GM19438 (cell line): ENCODE results near the gene NF2.
"Not testable (repeated sequence)": the region's sequence is repeated elsewhere in the genome, so short reads cannot be mapped to it uniquely, and the experiment has no call there.

Experiments
- ATAC-seq: cut with Tn5 transposase; IDR thresholded peaks from one replicate; pipeline ENCODE4 v1.9.1; 2021; ENCODE audit warnings: low read depth; ENCODE audit not compliant: unreplicated experiment

NF2 gene

DNA sequence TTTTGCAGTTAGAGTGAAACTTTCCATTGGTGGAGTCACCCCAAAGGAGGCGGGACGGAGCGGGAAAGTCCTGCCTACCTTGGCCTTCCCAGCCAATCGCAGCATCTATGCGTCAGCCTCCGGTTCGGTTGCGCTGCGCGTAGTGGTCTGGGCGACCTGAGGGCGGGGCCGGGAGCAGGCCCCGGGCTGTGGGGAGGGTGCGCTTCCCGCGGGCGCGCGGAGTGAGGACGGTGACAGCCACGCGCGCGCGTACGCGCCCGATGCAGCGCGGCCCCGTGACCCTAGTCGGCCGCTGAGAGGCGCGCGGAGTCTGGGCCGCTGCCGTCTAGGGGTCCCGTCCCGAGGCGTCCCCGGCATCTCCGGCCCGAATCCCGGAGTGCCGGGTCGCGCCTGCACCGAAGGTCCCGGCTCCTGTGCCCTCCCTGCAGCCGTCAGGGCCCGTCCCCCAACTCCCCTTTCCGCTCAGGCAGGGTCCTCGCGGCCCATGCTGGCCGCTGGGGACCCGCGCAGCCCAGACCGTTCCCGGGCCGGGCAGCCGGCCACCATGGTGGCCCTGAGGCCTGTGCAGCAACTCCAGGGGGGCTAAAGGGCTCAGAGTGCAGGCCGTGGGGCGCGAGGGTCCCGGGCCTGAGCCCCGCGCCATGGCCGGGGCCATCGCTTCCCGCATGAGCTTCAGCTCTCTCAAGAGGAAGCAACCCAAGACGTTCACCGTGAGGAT, at the start of gene NF2:
Gene NF2 (plus strand): TSS at position 276 of the 718 bp plus-strand sequence. CDS start 366 bp downstream, at position 642.
- peak; percentile 95 for ATAC-seq

DNA sequence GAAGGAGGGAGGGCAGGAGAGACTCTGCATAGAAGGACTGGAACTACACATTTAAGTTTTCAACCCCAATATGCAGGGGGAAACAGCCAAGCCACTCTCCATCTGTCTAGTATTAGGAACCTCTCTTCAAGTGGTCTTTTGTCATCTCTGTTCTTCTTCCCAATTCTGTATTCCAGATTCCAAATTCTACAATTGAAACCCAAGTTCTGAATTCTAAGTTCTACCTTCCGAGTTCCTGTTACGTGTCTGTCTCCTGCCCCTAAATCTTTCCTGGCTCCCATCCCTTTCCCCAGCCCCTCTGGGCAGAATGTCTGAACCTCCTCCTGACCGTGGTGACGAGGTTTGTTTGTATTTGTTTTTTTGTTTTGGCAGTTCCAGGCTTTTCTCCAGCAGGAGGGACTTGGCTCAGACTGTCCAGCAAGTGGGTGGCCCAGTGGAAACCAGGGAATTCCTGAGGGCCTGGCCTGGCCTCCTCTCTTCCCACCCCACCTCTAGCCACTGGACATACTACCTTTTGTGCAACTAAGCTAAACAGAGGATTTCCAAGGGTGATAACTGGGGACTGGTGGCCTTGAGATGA, 48.3 kb upstream of the NF2 start:
- no peak for ATAC-seq

DNA sequence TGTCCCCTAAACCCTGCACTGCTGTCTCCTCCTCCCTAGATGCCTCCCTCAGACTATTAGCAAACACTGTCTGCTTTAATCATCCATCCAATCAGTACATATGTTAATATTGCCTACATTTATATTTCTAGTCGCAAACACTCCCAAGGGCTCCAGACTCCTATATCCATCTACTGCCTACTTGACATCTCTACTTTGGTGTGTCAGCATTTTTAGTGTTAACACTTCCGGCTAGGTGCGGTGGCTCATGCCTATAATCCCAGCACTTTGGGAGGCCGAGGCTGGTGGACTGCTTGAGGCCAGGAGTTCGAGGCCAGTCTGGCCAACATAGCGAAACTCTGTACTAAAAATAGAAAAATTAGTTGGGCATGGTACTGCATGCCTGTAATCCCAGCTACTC, 44.4 kb upstream of the NF2 start:
- ATAC-seq = no peak

DNA sequence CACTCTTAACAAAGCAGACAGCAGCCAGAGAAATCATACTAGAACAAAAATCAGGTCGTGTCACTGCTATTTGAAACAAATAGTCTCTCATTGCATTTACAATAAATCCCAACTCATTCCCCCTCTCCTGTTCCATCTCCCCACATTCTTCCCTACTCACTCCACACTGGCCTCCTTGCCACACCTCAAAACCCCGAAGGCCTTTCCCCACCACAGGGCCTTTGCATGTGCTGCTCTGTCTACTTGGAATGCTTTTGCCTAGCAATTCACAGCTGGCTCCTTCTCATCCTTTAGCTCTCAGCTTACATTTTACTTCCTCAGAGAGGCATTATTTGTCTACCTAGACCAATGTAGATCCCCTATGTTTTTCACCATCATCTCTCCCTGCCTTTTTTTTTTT, 43.6 kb upstream of the NF2 start:
- no peak for ATAC-seq

DNA sequence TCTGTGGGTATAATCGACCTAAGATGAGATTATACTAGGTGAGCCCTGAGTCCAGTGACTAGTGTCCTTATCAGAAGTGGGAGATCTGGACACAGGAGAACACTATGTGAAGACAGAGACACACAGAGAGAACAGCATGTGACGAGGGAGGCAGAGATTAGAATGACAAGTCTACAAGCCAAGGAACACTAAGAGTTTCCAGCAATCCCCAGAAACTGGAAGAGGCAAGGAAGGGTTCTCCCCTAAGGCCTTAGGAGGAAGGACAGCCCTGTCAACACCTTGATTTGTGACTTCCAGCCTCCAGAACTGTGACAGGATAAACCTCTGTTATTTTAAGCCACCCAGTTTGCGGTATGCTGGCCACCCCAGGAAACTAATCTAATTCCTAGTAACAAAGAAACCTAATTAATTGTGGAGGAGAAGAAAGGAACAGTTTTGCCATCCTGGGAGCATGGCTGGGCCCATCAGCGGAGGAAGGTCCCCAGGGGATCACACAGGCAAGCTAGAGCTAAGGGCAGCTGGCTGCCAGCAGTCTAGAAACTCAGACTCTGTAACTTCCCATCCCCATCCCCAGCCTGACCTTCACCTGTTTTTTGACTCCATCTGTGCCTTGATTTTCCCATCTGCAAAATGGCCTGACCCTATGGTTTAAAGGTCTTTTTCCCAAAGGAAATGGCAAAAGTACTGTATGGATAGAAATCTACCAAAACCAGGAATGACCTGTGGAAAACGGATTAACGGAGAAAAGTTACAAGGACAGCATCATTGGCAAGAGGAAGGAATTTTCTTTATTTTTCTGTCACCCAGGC, 39.6 kb upstream of the NF2 start:
- no peak for ATAC-seq

DNA sequence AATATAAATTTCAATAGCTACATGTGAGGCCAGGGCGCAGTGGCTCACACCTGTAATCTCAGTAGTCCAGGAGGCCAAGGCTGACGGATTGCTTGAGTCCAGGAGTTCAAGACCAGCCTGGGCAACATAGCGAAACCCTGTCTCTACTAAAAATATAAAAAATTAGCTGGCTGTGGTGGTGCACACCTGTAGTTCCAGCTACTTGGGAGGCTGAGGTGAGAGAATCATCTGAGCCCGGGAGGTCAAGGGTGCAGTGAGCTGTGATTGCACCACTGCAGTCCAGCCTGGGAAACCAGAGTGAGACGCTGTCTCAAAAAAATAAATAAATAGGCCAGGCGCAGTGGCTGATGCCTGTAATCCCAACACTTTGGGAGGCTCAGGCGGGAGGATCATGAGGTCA, 36.9 kb upstream of the NF2 start:
- ATAC-seq = not testable (repeated sequence)

DNA sequence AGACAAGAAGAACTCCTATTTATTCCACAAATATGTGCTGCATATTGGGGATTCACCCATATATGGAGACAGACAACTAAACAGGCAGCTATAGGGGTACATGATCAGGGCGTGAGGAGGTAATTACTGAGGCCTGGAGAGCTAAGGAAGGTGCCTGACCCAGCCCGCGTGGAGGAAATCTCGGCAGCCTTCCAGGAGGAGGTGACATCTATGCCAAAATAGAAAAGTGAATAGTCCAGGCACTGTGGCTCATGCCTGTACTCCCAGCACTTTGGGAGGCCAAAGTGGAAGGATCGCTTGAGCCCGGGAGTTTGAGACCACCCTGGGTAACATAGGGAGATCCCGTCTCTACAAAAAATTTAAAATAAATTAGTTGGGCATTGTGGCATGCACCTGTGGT, 36.1 kb upstream of the NF2 start:
- no peak for ATAC-seq

DNA sequence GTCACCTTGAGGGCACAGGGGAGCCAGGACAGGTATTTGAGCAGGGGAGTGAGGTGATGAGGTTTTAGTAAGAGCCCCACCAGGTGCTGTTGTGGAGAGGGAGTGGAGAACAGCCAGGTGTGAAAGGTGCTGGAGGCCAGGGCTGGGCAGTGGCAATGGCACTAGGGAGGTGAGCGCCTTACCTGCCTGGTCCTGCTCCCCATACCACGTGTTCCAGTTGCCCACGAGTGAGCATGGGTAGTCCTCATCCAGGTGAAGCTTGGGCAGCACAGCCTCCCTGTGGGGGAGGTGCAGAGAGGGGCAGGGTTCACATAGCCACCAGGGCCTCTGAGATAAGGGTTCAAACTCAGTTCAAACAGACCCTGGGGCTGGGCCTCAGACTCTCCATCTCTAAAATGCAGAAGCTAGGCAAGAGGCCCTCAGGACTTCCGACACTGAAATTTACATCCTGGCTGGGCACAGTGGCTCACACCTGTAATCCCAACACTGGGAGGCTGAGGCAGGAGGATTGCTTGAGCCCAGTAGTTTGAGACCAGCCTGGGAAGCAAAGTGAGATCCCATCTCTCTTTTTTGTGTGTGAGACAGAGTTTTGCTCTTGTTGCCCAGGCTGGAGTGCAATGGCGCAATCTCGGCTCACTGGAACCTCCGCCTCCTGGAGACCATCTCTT, 34.3 kb upstream of the NF2 start:
- no peak for ATAC-seq

DNA sequence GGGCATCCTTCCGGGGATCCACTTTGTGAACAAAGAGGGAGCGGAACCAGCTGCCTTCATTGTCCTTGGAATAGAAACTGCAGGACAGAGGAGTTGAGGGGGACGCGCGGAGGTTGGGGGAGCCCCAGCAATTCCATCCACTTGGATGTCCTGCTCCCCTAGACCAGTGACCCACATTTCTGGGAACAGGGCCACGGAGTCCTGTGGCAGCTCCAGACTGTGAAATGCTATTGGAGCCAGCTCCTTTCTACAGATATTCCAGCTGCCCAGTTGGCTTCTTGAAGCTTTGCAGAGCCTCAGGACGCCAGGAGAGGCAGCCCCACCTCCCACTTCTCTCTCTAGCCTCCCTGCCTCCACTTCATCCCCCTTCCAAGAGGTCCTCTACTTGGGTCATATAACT, 33.0 kb upstream of the NF2 start:
- no peak for ATAC-seq

DNA sequence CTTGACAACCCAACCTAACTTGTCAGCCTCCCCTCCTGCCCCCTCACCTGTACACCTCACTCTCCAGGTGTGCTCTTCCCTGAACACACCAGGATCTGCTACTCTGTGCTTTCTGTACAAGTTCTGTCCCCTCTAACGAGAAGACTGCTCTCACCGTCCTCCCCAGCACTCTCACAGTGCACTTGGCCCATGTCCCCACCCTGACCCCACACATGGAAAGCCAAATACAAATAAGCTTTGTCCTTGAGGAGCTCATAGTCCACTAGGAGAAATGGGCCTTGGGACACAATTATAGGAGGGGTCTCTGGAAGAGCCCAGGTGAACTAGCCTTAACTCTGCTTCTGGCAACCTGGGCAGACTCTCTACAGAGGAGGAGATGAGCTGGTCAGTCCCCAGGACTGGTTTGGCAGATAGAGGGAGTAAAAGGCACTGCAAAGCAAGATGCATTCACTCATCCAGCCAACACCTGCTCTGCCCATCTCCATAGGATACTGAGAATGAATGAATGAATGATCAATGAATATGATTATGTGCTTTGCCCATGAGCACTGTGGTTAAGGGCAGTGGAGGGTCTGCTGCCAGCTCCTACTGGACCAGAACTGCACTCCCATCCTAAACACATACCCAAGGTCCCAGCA, 32.4 kb upstream of the NF2 start:
- ATAC-seq = no peak

DNA sequence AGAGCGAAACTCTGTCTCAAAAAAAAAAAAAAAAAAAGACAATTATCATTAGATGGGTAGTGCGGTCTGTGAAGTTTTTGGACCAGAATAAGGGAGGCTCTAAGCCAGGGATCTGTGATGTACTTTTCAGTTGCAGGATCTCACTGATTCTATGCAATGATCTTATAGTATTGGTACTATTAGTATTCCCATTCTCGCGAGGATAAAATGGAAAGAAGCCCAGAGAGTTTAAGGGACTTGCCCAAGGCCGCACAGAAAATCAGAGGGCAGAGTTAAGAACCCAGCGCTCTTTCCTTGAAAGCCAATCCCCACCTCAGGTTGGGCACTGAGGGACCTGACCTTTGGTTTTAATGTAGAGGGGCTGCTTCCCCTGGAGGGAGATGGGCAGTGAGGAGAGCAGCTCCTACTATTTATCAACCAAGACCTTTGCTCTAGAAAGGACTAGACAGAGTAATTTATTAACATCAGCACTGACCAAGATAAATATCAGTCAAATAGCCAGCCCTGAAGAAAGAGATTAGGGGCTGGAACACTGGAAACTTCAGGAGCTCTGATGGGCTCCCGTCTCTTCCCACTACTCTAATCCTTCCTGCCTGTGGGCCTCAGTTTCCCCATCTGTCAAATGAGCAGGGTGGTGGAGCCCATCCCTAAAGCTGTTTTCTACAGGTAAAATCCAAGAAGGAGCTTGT, 28.5 kb upstream of the NF2 start:
- ATAC-seq = no peak

DNA sequence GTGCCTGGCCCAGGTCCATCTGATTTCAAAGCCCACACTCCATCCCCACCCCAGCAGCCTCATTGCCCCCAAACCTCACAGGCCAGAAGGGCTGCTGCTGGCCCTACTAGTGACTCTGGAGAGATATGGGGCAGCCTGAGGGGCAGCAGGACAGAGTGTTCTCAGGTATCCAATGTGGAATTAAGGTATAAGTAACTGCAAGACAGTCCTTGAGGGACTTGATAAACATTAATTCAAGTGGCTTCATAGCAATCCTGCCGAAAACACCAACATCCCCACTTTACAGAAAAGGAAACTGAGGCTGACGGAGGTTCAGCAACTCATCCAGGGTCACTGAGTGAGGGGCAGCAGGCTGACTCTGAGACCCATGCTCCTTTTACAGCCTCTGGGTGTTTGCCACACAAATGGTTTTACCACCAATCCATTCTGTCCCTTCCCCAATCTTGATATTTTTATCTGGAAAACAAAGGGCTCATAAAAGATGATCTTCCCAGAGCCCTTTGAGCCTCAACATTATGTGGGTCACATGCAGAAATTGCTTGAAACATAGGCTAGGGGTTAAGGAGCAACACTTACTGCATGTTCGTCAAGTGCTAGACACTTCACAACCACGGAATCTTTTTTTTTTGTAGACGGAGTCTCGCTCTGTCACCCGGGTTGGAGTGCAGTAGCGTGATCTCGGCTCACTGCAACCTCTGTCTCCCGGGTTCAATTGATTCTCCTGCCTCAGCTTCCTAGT, 24.8 kb upstream of the NF2 start:
- no peak for ATAC-seq

DNA sequence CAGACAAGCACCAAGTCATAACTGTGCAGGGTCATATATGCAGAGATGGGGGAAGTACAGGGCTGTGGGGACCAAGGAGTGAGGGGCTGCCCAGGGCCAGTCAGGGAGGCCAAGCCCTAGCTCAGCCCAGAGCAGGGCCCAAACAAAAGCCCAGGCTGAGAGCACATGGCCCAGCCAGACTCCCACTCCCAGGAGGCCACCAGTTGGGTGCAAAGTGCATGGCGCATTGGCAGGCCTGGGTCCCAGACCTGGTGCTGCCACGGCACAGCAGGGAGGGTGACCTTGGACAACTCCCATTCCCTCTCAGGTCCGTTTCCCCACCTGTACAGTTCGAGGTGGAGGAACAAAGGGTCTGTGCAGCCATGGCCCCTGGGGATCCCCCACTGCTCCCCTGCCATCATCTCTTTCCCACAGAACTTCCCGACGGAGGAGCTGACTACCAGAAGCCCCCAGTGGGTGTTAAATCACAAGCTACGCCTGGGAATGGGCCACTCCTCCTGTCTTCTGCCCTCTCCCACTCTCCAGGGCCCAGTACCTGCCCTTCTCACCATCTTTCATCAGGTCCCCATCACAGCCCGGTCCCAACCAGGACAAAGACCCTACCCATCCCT, 23.1 kb upstream of the NF2 start:
- ATAC-seq = no peak

DNA sequence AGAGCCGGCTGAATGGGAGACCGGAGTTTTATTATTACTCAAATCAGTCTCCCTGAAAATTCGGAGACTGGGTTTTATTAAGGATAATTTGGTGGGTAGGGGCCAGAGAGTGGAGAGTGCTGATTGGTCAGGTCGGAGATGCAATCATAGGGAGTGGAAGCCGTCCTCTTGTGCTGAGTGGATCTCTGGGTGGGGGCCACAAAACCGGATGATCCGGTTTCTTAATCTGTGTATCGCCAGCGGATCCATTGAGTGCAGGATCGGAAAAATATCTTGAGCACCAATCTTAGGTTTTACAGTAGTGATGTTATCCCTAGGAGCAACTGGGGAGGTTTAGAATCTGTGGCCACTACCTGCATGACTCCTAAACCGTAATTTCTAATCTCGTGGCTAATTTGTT, 21.6 kb upstream of the NF2 start:
- ATAC-seq = no peak

DNA sequence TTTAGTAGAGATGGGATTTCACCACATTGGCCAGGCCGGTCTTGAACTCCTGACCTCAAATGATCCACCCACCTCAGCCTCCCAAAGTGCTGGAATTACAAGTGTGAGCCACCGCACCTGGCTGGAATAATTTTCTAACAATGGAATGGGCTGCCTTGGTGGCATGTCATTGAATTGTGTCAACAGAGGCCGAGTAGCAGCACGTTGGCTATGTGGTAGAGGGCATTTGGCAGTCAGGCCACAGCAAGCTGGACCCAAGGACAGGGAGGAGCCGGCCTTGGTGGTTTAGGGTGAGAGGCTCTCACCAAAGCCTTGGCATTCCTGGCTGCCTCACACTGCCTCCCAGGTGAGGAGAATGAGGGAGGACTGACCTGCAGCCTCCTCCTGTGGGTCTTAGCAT, 18.5 kb upstream of the NF2 start:
- no peak for ATAC-seq

DNA sequence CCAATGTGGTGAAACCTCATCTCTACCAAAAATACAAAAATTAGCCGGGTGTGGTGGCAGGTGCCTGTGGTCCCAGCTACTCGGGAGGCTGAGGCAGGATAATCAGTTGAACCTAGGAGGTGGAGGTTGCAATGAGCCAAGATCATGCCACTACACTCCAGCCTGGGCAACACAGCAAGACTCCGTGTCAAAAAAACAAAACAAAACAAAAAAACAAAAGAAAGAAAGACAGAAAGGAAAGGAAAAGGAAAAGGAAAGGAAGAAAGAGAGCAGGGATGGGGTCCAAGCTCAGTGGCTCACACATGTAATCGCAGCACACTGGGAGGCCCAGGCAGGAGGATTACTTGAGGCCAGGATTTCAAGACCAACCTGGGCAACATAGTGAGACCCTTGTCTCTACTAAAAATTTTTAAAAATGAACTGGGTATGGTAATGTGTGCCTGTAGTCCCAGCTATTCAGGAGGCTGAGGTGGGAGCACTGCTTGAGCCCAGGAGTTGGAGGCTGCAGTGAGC, 17.2 kb upstream of the NF2 start:
- ATAC-seq = not testable (repeated sequence)

DNA sequence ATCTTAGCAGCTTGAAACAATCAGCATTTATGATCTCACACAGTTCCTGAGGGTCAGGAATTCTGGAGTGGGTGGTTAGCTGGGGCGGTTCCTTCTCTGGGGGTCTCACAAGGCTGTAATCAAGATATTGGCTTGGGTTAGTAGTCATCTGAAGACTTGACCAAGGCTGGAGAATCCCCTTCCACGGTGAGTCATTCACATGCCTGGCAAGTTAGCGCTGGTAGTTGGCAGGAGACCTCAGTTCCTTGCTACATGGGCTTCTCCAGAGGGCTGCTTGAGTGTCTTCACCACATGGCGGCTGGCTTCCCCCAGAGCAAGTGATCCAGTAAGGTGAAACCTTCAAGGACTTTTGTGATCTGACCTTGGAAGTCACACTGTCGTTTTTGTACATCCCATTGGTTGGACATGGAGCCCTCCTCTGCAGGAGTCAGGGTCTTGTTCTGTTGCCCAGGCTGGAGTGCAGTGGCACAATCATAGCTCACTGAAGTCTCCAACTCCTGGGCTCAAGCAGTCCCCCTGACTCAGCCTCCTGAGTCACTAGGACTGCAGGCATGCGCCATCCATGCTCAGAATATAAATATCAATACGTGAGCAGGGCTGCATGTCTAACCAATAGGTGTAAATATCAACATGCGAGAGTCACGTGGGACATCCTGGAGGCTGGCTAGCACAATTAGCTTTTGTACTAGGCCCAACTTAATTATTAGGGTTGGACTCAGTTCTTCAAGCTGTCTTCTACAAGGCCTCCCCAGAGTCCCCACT, 15.3 kb upstream of the NF2 start:
- no peak for ATAC-seq

DNA sequence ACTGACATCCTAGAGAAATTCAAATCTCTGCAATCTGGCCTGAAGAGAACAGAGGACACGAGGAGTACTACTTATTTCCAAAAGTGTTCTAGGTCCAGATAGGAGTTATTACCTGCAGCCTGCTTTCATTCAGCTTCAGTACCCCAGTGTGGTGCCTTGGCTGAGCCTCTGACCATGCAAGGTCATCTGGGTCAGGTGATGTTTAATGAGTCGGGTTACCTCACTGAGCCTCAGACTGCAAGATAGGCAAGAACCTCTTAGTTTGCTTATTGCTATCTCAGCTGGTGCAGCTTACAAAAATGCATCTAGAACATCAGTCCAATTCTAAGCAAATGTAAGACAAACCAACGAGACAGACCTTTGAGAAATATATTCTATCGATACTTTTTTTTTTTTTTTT, 9.5 kb upstream of the NF2 start:
- no peak for ATAC-seq
